GM12864 (cell line): ENCODE measurements around the gene GPR180.

Source experiments
- DNase-seq: peaks from one replicate; pipeline ENCODE4 v3.0.0-alpha.2; 2011; ENCODE audit warnings: low read depth
- H3K4me3 ChIP-seq: 2 replicates; pipeline ENCODE4 v1.5.1; 2011; ENCODE audit warnings: mild to moderate bottlenecking, low read depth, low read length, control low read depth
- TF ChIP-seq, protein P1 (sequence below): IDR thresholded peaks from 2 replicates; pipeline ENCODE4 v1.5.1; 2011; ENCODE audit warnings: low read depth, mild to moderate bottlenecking, moderate library complexity, low read length, control low read depth, inconsistent platforms; ENCODE audit errors: missing control alignments

Gene GPR180

GRCh38 chr13:94601446-94602431 is at the start of gene GPR180:
Gene GPR180 (plus strand): TSS chr13:94601857. CDS start chr13:94601928, 71 bp downstream.
- TF ChIP-seq, protein P1, sequence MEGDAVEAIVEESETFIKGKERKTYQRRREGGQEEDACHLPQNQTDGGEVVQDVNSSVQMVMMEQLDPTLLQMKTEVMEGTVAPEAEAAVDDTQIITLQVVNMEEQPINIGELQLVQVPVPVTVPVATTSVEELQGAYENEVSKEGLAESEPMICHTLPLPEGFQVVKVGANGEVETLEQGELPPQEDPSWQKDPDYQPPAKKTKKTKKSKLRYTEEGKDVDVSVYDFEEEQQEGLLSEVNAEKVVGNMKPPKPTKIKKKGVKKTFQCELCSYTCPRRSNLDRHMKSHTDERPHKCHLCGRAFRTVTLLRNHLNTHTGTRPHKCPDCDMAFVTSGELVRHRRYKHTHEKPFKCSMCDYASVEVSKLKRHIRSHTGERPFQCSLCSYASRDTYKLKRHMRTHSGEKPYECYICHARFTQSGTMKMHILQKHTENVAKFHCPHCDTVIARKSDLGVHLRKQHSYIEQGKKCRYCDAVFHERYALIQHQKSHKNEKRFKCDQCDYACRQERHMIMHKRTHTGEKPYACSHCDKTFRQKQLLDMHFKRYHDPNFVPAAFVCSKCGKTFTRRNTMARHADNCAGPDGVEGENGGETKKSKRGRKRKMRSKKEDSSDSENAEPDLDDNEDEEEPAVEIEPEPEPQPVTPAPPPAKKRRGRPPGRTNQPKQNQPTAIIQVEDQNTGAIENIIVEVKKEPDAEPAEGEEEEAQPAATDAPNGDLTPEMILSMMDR = no peak
- peak within 1 kb of the TSS; percentile 67 for H3K4me3 ChIP-seq
- peak; percentile 99 for DNase-seq

GRCh38 chr13:94552095-94552494 is 49.6 kb upstream of the GPR180 start:
- no peak for DNase-seq
- H3K4me3 ChIP-seq = no peak overlapping the region
- TF ChIP-seq, protein P1 = no peak

DNA sequence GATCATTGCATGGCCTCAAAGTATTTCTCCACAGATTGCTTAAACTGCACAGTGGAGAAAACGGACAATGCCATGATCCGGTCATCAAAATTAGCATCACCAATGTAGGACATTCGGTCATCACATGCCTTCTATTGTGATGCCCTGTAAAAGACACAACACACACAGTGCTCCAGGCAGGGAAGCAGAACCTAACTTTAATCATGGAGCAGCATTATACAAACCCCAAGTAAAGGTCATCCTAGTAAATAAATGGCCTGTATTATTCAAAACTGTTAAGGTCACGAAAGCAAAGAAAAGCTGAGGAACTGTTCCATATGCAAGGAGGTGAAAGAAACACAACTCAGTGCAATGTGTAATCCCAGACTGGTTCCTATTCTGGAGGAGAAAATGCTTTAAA is 47.9 kb upstream of the GPR180 start:
- TF ChIP-seq, protein P1 = no peak
- DNase-seq = no peak
- H3K4me3 ChIP-seq = no peak overlapping the region

DNA sequence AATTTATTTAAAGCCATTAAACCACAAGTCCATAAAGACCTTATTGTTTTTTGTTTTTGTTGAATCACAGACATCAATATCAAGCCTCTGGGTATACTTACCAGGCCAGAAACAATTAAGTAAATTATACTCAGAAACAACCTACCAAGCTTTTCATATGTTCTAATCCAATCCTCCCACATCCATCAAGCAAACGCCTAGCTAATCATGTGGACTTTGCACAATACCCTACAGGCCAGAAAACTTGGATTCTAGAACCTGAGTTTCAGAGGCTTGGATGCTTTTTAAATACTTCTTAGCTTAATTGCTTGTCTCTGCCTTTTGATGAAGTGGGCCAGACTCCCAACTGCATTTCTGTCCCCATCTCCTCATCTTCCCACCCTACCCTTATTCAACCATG is 45.6 kb upstream of the GPR180 start:
- DNase-seq = no peak
- H3K4me3 ChIP-seq = no peak overlapping the region
- TF ChIP-seq, protein P1 = no peak

- no peak for DNase-seq
- TF ChIP-seq, protein P1 = no peak
- no peak overlapping the region for H3K4me3 ChIP-seq
Observed at GRCh38 chr13:94556621-94557020, 45.0 kb upstream of the GPR180 start.

- H3K4me3 ChIP-seq = no peak overlapping the region
- DNase-seq = no peak
- TF ChIP-seq, protein P1 = no peak
Observed at GRCh38 chr13:94557684-94558235, 43.9 kb upstream of the GPR180 start.
